HepG2 (cell line): ENCODE measurements around the gene BMERB1. TPM values are rescaled to one million over a fixed set of nuclear protein-coding genes. Genes with fewer than 3 reads are reported as not detected.

Experiments
- ARNT ChIP-seq: fragments of 450-650 bp; IDR thresholded peaks from 2 replicates; pipeline ENCODE4 v1.6.1; 2017
- ASH2L ChIP-seq: fragments of 300-600, 200-600 bp; sonication (generic); IDR thresholded peaks from 2 replicates; pipeline ENCODE4 v1.7.0; 2017; ENCODE audit warnings: low read depth, mild to moderate bottlenecking, moderate library complexity, mixed read lengths, low read length; ENCODE audit not compliant: insufficient read length
- CBX2 ChIP-seq, 2 experiments: fragments of 200-600 bp in 1 of 2; sonication (generic); formaldehyde crosslinking in 1 of 2; IDR thresholded peaks; 2 replicates each; pipeline versions ENCODE4 v1.7.0 to v1.8.1; 2018 to 2022; ENCODE audit warnings: low read depth in 2 of 2, low read length in 1 of 2, mild to moderate bottlenecking in 1 of 2, missing genetic modification reagents in 1 of 2
- CC2D1A ChIP-seq: sonication (generic); formaldehyde crosslinking; IDR thresholded peaks from 2 replicates; pipeline ENCODE4 v1.8.1; 2023; ENCODE audit warnings: mild to moderate bottlenecking, missing genetic modification reagents
- FOSL2 ChIP-seq: sonication (generic); formaldehyde crosslinking; IDR thresholded peaks from 2 replicates; pipeline ENCODE4 v1.4.0; 2020; ENCODE audit warnings: missing genetic modification reagents
- GTF3A ChIP-seq: sonication (generic); formaldehyde crosslinking; conservative IDR thresholded peaks from 2 replicates; pipeline ENCODE4 v1.4.0; 2020; ENCODE audit warnings: mild to moderate bottlenecking, missing genetic modification reagents
- KDM1A ChIP-seq: IDR thresholded peaks from 2 replicates; pipeline ENCODE4 v1.6.1; 2016; ENCODE audit warnings: missing compliant biosample characterization
- KDM2A ChIP-seq: sonication (generic); formaldehyde crosslinking; IDR thresholded peaks from 2 replicates; pipeline ENCODE4 v1.4.0; 2020; ENCODE audit warnings: low read depth, missing genetic modification reagents, borderline replicate concordance
- KDM6A ChIP-seq: IDR thresholded peaks from 2 replicates; pipeline ENCODE4 v1.6.1; 2016; ENCODE audit warnings: low read depth
- MAFF ChIP-seq: IDR thresholded peaks from 2 replicates; pipeline ENCODE4 v1.6.1; 2011; ENCODE audit warnings: low read depth, low read length, improper control_type of control experiment
- NAIF1 ChIP-seq: sonication (generic); formaldehyde crosslinking; IDR thresholded peaks from 2 replicates; pipeline ENCODE4 v1.5.0; 2020; ENCODE audit warnings: mild to moderate bottlenecking, missing genetic modification reagents, borderline replicate concordance
- NR2F1 ChIP-seq, 2 experiments: fragments of 450-650 bp in 1 of 2; formaldehyde crosslinking in 1 of 2; IDR thresholded peaks; 2 replicates each; pipeline versions ENCODE4 v1.5.0 to v1.6.1; 2016 to 2020; ENCODE audit warnings: mild to moderate bottlenecking in 1 of 2, missing compliant biosample characterization in 1 of 2, missing genetic modification reagents in 1 of 2, moderate library complexity in 1 of 2
- SRY ChIP-seq: sonication (generic); formaldehyde crosslinking; IDR thresholded peaks from 2 replicates; pipeline ENCODE4 v1.8.0; 2022; ENCODE audit warnings: mild to moderate bottlenecking, missing genetic modification reagents
- TARDBP ChIP-seq: sonication (generic); formaldehyde crosslinking; IDR thresholded peaks from 2 replicates; pipeline ENCODE4 v1.8.0; 2022; ENCODE audit warnings: mild to moderate bottlenecking, missing genetic modification reagents
- ZBTB49 ChIP-seq: sonication (generic); formaldehyde crosslinking; IDR thresholded peaks from 2 replicates; pipeline ENCODE4 v1.4.0; 2020; ENCODE audit warnings: missing genetic modification reagents, borderline replicate concordance
- ZFP91 ChIP-seq: sonication (generic); formaldehyde crosslinking; IDR thresholded peaks from 2 replicates; pipeline ENCODE4 v1.9.0; 2022; ENCODE audit warnings: missing genetic modification reagents, mild to moderate bottlenecking, borderline replicate concordance
- ZNF205 ChIP-seq: IDR thresholded peaks from 2 replicates; pipeline ENCODE4 v1.6.1; 2018; ENCODE audit warnings: missing biosample characterization, missing genetic modification reagents
- ZNF329 ChIP-seq: sonication (generic); formaldehyde crosslinking; IDR thresholded peaks from 2 replicates; pipeline ENCODE4 v1.9.0; 2021; ENCODE audit warnings: low read depth, mild to moderate bottlenecking, missing genetic modification reagents
- ZNF687 ChIP-seq: sonication (generic); formaldehyde crosslinking; IDR thresholded peaks from 2 replicates; pipeline ENCODE4 v1.5.1; 2020; ENCODE audit warnings: mild to moderate bottlenecking, missing genetic modification reagents, moderate library complexity
- polyA plus RNA-seq, 8 experiments: library from polyadenylated mRNA; depleted of rRNA in 3 of 8; stranded (reverse) in 7 of 8; unstranded in 1 of 8; fragments of >200 nt; fragmentation: Illumina TruSeq in 4 of 8; extraction: Trizol in 4 of 8; gene quantifications; 2 replicates each; pipeline versions ENCODE4 v1.2.1 to v1.2.3, GENCODE V29; 2011 to 2016; ENCODE audit warnings: low read depth in 4 of 8, missing spikeins in 1 of 8, mixed read lengths in 1 of 8; ENCODE audit not compliant: insufficient read depth in 1 of 8
- total RNA-seq, 5 experiments: library from RNA; depleted of rRNA; stranded (reverse); fragments of >200 nt; fragmentation: Illumina TruSeq; extraction: Trizol; gene quantifications; 2 replicates each; pipeline ENCODE4 v1.2.3, GENCODE V29; 2016; ENCODE audit warnings: low read depth in 1 of 5

BMERB1 gene
- total and polyA plus RNA-seq, 2 of the 13 experiments (the other 11 are each of a cell fraction or from before 2014, with no cell fraction given), result 1.4 TPM

- TF ChIP-seq ARNT (no peak), GTF3A (CRISPR knock-in tag) (no peak), ZNF687 (CRISPR knock-in tag) (no peak), ZNF205 (CRISPR knock-in tag) (no peak), ASH2L (no peak), NAIF1 (CRISPR knock-in tag) (no peak), MAFF (0 out of 2 replicates have a peak, but pooled peaks have one; percentile 21), ZBTB49 (CRISPR knock-in tag) (no peak), KDM2A (CRISPR knock-in tag) (no peak), SRY (no peak), CC2D1A (no peak), NR2F1 (CRISPR knock-in tag; IDR thresholded peaks at IDR 0.05) (no peak), TARDBP (CRISPR knock-in tag) (no peak), KDM1A (CRISPR knock-in tag) (peak; percentile 8; the same call in 1 of the 2 replicates), CBX2 (IDR thresholded peaks at IDR 0.05; ENCODE audit: low read depth, low read length) (no peak), CBX2 (CRISPR knock-in tag; IDR thresholded peaks at IDR 0.05; ENCODE audit: low read depth) (no peak), FOSL2 (CRISPR knock-in tag) (no peak), ZFP91 (0 out of 2 replicates have a peak, but pooled peaks have one; percentile 28), ZNF329 (no peak), KDM6A (CRISPR knock-in tag) (no peak)
These were observed 113.3 kb downstream of the BMERB1 start (continued) for GRCh38 chr16:15547768-15548096.
